GM23338 (cell line): ENCODE measurements around the gene C19orf81. TPM values are rescaled to one million over a fixed set of nuclear protein-coding genes. Genes with fewer than 3 reads are reported as not detected.

ENCODE experiments used
- ATAC-seq: fragments of 200-7000 bp; cut with Tn5 transposase; 3 replicates; pipeline ENCODE4 v1.9.1; 2020
- DNase-seq: peaks from one replicate; pipeline ENCODE4 v3.0.0-alpha.2; 2015; ENCODE audit warnings: low spot score
- H2AFZ ChIP-seq: fragments of 200-600 bp; sonication (generic); 2 replicates; pipeline ENCODE4 v1.8.0; 2016; ENCODE audit warnings: antibody characterized with exemption, mild to moderate bottlenecking, moderate library complexity
- H3F3A ChIP-seq: fragments of 200-600 bp; sonication (generic); replicated peaks from 2 replicates; pipeline ENCODE4 v1.8.0; 2017; ENCODE audit warnings: antibody characterized with exemption, mixed run types, low read depth
- H3K27ac ChIP-seq: fragments of 200-600 bp; sonication (generic); 2 replicates; pipeline ENCODE4 v1.6.1; 2016; ENCODE audit warnings: low read depth
- H3K27me3 ChIP-seq: fragments of 200-600 bp; sonication (generic); 2 replicates; pipeline ENCODE4 v1.8.0; 2016; ENCODE audit warnings: mild to moderate bottlenecking, mixed run types, moderate library complexity; ENCODE audit not compliant: insufficient read depth
- H3K36me3 ChIP-seq: fragments of 200-600 bp; sonication (generic); 2 replicates; pipeline ENCODE4 v1.8.0; 2016; ENCODE audit warnings: mild to moderate bottlenecking; ENCODE audit not compliant: insufficient read depth
- H3K4me1 ChIP-seq: fragments of 200-600 bp; sonication (generic); 2 replicates; pipeline ENCODE4 v1.8.0; 2016; ENCODE audit warnings: mild to moderate bottlenecking, moderate library complexity; ENCODE audit not compliant: insufficient read depth
- H3K4me2 ChIP-seq: fragments of 200-600 bp; sonication (generic); 2 replicates; pipeline ENCODE4 v1.7.1; 2017; ENCODE audit warnings: mixed run types
- H3K4me3 ChIP-seq: fragments of 200-600 bp; sonication (generic); 2 replicates; pipeline ENCODE4 v1.6.1; 2016; ENCODE audit warnings: mixed run types
- H3K79me2 ChIP-seq: fragments of 200-600 bp; sonication (generic); replicated peaks from 2 replicates; pipeline ENCODE4 v1.8.0; 2017; ENCODE audit warnings: mild to moderate bottlenecking; ENCODE audit not compliant: insufficient read depth
- H3K9me2 ChIP-seq: fragments of 200-600 bp; sonication (generic); 2 replicates; pipeline ENCODE4 v1.8.0; 2017; ENCODE audit not compliant: insufficient read depth
- H4K20me1 ChIP-seq: fragments of 200-600 bp; sonication (generic); replicated peaks from 2 replicates; pipeline ENCODE4 v1.8.0; 2017; ENCODE audit warnings: mild to moderate bottlenecking; ENCODE audit not compliant: insufficient read depth
- H3K27ac Mint-ChIP-seq: 2 replicates; pipeline ENCODE4 v1.8.0; 2020; ENCODE audit warnings: inconsistent platforms, mild to moderate bottlenecking, moderate library complexity, mixed read lengths
- H3K27me3 Mint-ChIP-seq: 3 replicates; pipeline ENCODE4 v1.8.0; 2022; ENCODE audit warnings: low read depth, mild to moderate bottlenecking, moderate library complexity, mixed read lengths, inconsistent platforms; ENCODE audit not compliant: insufficient read depth, poor library complexity
- H3K36me3 Mint-ChIP-seq: 3 replicates; pipeline ENCODE4 v1.8.0; 2021; ENCODE audit warnings: low read depth, mild to moderate bottlenecking, inconsistent platforms, moderate library complexity, mixed read lengths
- H3K4me1 Mint-ChIP-seq: 3 replicates; pipeline ENCODE4 v1.8.0; 2020; ENCODE audit warnings: mild to moderate bottlenecking, inconsistent platforms, mixed read lengths
- H3K4me3 Mint-ChIP-seq: 3 replicates; pipeline ENCODE4 v1.8.0; 2021; ENCODE audit warnings: moderate library complexity, mild to moderate bottlenecking, inconsistent platforms, mixed read lengths
- H3K9me3 Mint-ChIP-seq: 3 replicates; pipeline ENCODE4 v1.8.0; 2020; ENCODE audit warnings: moderate library complexity, mild to moderate bottlenecking, inconsistent platforms, mixed read lengths
- CREB1 ChIP-seq: fragments of 250-450 bp; sonication (Bioruptor Pico); IDR thresholded peaks from 2 replicates; pipeline ENCODE4 v1.5.0; 2020; ENCODE audit warnings: low read depth, mild to moderate bottlenecking, moderate library complexity
- CTCF ChIP-seq, 2 experiments: fragments of 200-600 bp in 1 of 2; sonication (generic) in 1 of 2; conservative IDR thresholded peaks; 2 replicates each; pipeline versions ENCODE4 v1.5.1 to v1.6.1; 2016 to 2017; ENCODE audit warnings: antibody characterized with exemption in 2 of 2, low read depth in 2 of 2, mild to moderate bottlenecking in 2 of 2, moderate library complexity in 1 of 2
- EZH2phosphoT487 ChIP-seq: fragments of 200-600 bp; sonication (generic); IDR thresholded peaks from one replicate; pipeline ENCODE4 v1.8.1; 2018; ENCODE audit warnings: antibody characterized with exemption; ENCODE audit not compliant: unreplicated experiment
- JUNB ChIP-seq: IDR thresholded peaks from one replicate; pipeline ENCODE4 v1.6.1; 2016; ENCODE audit warnings: antibody characterized with exemption; ENCODE audit not compliant: unreplicated experiment
- POLR2AphosphoS5 ChIP-seq: IDR thresholded peaks from 2 replicates; pipeline ENCODE4 v1.6.1; 2016; ENCODE audit warnings: antibody characterized with exemption, low read depth
- ZNF462 ChIP-seq: fragments of 250-450 bp; sonication (Bioruptor Pico); IDR thresholded peaks from 2 replicates; pipeline ENCODE4 v1.5.0; 2020; ENCODE audit warnings: mild to moderate bottlenecking, moderate library complexity
- polyA plus RNA-seq: library from polyadenylated mRNA; unstranded; fragments of >200 nt; fragmentation: Nextera tagmentation; extraction: Ambion mirVana; gene quantifications from 2 replicates; pipeline ENCODE4 v1.2.1, GENCODE V29; 2016
- total RNA-seq: library from RNA; depleted of rRNA; stranded (reverse); fragments of >200 nt; shearing (Covaris generic); gene quantifications from 2 replicates; pipeline ENCODE4 v1.2.3, GENCODE V29; 2014

The C19orf81 gene
- total and polyA plus RNA-seq, 2 experiments from 2014 or later: 23.2 to 54.3 TPM

- ATAC-seq: peak; percentile 52; the same call in 2 of the 3 replicates
- peak overlapping the region; percentile 46 for H3K4me3 ChIP-seq
- no peak overlapping the region for H3K27ac Mint-ChIP-seq
Observed at GRCh38 chr19:50607874-50608785, 41.1 kb upstream of the C19orf81 start.

More at GRCh38 chr19:50607874-50608785, 41.1 kb upstream of the C19orf81 start:
- no peak for TF ChIP-seq JUNB
- peak; percentile 80 to 91 for TF ChIP-seq CTCF (conservative IDR thresholded peaks at IDR 0.05; ENCODE audit: low read depth in 2 of 2)
- no peak for TF ChIP-seq CREB1 (CRISPR knock-in tag)
- 0 out of 2 replicates have a peak, but pooled peaks have one; percentile 21 for TF ChIP-seq POLR2AphosphoS5
- no peak for TF ChIP-seq ZNF462 (CRISPR knock-in tag)
- TF ChIP-seq EZH2phosphoT487: no peak
- Mint-ChIP-seq H3K4me3 (no peak overlapping the region), H3K9me3 (peaks cover 84% of the 10 kb centered on the region), H3K27me3 (peaks cover 8% of the 10 kb centered on the region), H3K36me3 (peaks cover 28% of the 10 kb centered on the region), H3K4me1 (no peaks in the 10 kb centered on the region)
- no peaks in the 10 kb centered on the region for H3K36me3 ChIP-seq
- H3K27ac ChIP-seq: no peak overlapping the region
- no peaks in the 10 kb centered on the region for H3K79me2 ChIP-seq
- peak; percentile 100 for DNase-seq
- no peaks in the 10 kb centered on the region for H3F3A ChIP-seq
- peaks cover 21% of the 10 kb centered on the region for H3K27me3 ChIP-seq
- no peaks in the 10 kb centered on the region for H3K4me1 ChIP-seq
- H3K9me2 ChIP-seq: no peaks in the 10 kb centered on the region
- no peaks in the 10 kb centered on the region for H4K20me1 ChIP-seq
- peak overlapping the region; percentile 8 for H2AFZ ChIP-seq
- H3K4me2 ChIP-seq: peak overlapping the region; percentile 67
